Gastroesophageal sphincter (tissue), 3 donors: ENCODE results near the gene TRABD2B.

ENCODE experiments used
- CTCF ChIP-seq, 4 experiments: fragments of 200-600 bp in 2 of 4; fragments of 450-650 bp in 2 of 4; sonication (generic) in 1 of 4; IDR thresholded peaks; one replicate each; pipeline ENCODE4 v1.5.1; 2017 to 2019; ENCODE audit warnings: antibody characterized with exemption in 4 of 4, mild to moderate bottlenecking in 2 of 4, moderate library complexity in 2 of 4
- EP300 ChIP-seq: sonication (generic); formaldehyde crosslinking; IDR thresholded peaks from one replicate; pipeline ENCODE4 v1.6.1; 2017; ENCODE audit warnings: antibody characterized with exemption, mild to moderate bottlenecking

DNA sequence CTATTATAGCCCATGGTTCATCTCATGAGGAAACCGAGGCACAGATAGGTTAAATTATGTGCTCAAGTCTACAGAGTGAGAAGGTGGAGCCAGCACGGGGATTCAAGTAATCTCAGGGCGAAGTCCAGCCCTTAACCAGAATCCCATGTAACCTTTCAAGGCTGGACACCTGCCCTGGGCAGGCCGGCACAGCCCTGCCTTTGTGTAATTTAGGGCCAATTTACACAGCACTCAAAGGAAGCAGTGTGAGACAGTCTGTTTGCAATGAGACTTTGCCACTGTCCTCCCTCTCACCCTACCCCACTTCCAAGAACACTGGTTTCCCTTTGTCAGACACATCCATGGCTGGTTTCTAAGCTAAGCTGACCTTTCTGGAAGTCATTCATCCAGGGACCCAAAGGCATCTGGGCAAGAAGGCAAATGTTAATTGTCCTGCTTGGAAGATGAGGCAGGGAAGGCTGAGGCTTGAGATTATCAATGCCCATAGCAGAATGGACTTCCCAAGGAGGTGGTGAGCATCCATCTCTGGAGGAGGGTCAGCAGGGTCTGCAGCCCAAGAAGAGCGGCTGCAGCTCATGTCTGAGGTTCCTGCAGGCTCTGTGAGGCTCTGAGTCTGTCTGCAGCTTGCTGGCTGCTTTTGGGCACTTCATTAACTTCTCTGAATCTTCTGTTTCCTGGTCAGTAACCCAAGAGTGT lies 159.2 kb downstream of the TRABD2B start:
- TF ChIP-seq CTCF (IDR thresholded peaks at IDR 0.05) = no peak
- TF ChIP-seq EP300 = no peak
